Measurements from ENCODE around the gene TMEM187. TPM values are rescaled to one million over a fixed set of nuclear protein-coding genes. Genes with fewer than 3 reads are reported as not detected.

Gene TMEM187
- total RNA-seq, 1 donor from 2014 or later, result 2.4 TPM

DNA sequence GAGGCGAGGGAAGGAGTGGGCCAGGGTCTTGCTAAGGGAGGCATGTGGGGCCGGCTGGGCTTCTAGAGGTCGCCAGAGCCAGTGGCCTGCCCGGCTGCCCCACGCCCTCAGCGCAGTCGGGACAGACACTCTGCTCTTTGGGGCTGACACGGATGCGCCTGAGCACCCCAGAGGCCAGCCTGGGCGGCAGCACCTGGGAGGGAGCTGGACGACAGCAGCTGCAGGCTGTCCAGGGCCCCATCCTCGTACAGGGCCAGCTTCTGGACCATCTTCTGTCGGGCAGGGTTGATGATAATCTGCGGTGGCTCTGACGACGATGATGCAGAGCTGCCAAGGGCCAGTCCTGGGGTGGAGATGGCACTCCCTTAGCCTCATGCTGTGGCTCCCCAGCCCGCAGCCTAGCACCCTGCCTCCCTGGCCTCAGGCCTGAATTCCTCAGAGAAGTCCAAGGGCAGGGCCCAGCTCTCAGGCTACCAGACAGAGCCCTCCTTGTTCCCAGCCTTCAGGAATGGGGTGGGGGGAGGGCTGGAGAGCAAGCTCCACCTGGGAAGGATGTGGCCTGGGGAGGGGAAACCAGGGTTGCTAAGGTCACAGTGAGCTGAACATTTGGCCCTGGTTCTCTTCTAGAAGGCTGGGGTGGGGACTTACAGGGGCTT, 39.9 kb downstream of the TMEM187 start:
- DNase-seq (ENCODE audit: low spot score), result no peak

GRCh38 chrX:154013001-154013421, 40.5 kb downstream of the TMEM187 start:
- DNase-seq (ENCODE audit: low spot score), result no peak
- Histone ChIP-seq H3K4me2 (no peak overlapping the region), H3F3A (ENCODE audit: low read depth) (no peaks in the 10 kb centered on the region), H3K27ac (no peak overlapping the region), H3K79me2 (ENCODE audit: low read depth) (no peaks in the 10 kb centered on the region), H3K9ac (no peak overlapping the region), H2AFZ (replicated peaks) (no peak overlapping the region), H4K20me1 (ENCODE audit: low read depth) (no peaks in the 10 kb centered on the region), H3K9me3 (ENCODE audit: low read depth) (no peaks in the 10 kb centered on the region), H3K4me3 (no peak overlapping the region), H3K4me1 (no peaks in the 10 kb centered on the region), H3K36me3 (no peaks in the 10 kb centered on the region), H3K27me3 (no peaks in the 10 kb centered on the region)
- Mint-ChIP-seq H3K27ac (no peak overlapping the region), H3K27me3 (ENCODE audit: insufficient read depth, low read depth) (peaks cover 2% of the 10 kb centered on the region), H3K4me1 (peaks cover 4% of the 10 kb centered on the region), H3K36me3 (no peaks in the 10 kb centered on the region), H3K9me3 (peaks cover 12% of the 10 kb centered on the region), H3K4me3 (no peak overlapping the region)
- no peak for TF ChIP-seq CTCF (IDR thresholded peaks at IDR 0.05)
- TF ChIP-seq EZH2phosphoT487 (IDR thresholded peaks at IDR 0.05), result no peak
- no peak for TF ChIP-seq EZH2 (IDR thresholded peaks at IDR 0.05)

More for the DNA sequence above, 39.9 kb downstream of the TMEM187 start:
- peaks cover 4% of the 10 kb centered on the region for H3K4me1 Mint-ChIP-seq
- no peaks in the 10 kb centered on the region for H4K20me1 ChIP-seq (ENCODE audit: low read depth)
- H3K27ac ChIP-seq, result no peak overlapping the region
- H3F3A ChIP-seq (ENCODE audit: low read depth), result no peaks in the 10 kb centered on the region
- no peaks in the 10 kb centered on the region for H3K36me3 Mint-ChIP-seq
- H3K4me3 Mint-ChIP-seq, result no peak overlapping the region
- TF ChIP-seq EZH2 (IDR thresholded peaks at IDR 0.05) (no peak), EZH2phosphoT487 (IDR thresholded peaks at IDR 0.05) (no peak), CTCF (IDR thresholded peaks at IDR 0.05) (no peak)
- H3K79me2 ChIP-seq (ENCODE audit: low read depth), result no peaks in the 10 kb centered on the region
- H3K9me3 Mint-ChIP-seq, result peaks cover 16% of the 10 kb centered on the region
- no peak overlapping the region for H3K9ac ChIP-seq
- no peaks in the 10 kb centered on the region for H3K9me3 ChIP-seq (ENCODE audit: low read depth)
- H3K36me3 ChIP-seq, result no peaks in the 10 kb centered on the region
- H3K4me2 ChIP-seq, result no peak overlapping the region
- H2AFZ ChIP-seq (replicated peaks), result no peak overlapping the region
- no peak overlapping the region for H3K27ac Mint-ChIP-seq
- peaks cover 2% of the 10 kb centered on the region for H3K27me3 Mint-ChIP-seq (ENCODE audit: insufficient read depth, low read depth)
- H3K27me3 ChIP-seq, result no peaks in the 10 kb centered on the region
- H3K4me3 ChIP-seq, result no peak overlapping the region
- no peaks in the 10 kb centered on the region for H3K4me1 ChIP-seq

DNA sequence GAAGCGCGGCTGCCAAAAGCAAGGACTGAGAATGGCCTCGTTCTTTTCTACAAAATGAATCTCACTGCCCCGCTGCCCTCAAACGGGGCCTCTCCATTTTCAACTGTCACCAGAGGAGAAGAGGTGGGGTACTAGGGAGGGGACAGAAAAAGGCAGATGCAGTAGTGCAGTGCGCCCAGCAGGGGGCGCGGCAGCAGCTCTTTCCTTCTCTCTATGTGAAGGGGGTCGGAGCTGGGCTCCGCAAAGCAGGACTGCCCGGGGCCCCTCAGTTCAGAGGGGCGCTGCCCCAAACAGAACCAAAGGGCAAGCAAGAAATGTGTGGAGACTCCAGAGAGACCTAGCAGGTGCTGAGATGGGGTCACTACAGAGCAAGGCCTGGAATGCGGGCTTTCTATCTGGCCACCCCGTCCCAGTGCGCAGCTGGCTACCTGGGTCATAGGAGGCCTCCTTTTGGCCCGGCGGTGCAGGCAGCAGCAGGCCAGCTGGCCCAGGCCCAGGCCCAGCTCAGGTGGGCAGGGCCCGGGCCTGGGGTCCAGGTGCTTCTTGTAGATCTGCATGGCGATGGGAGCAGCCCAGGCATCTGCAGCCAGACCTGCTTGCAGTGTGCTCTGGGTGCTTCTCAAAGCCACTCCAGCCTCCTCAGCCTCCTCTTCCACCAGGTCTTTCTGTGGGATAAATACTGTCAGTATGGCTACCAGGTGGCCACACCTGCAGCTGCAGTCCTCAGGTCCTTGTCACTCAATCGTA, 41.2 kb downstream of the TMEM187 start:
- H3K79me2 ChIP-seq (ENCODE audit: low read depth), result no peaks in the 10 kb centered on the region
- no peak overlapping the region for H3K4me2 ChIP-seq
- H3K36me3 ChIP-seq, result no peaks in the 10 kb centered on the region
- H3K4me1 Mint-ChIP-seq, result peaks cover 5% of the 10 kb centered on the region
- H3K27me3 Mint-ChIP-seq (ENCODE audit: insufficient read depth, low read depth), result no peaks in the 10 kb centered on the region
- H3K27me3 ChIP-seq, result no peaks in the 10 kb centered on the region
- TF ChIP-seq EZH2 (IDR thresholded peaks at IDR 0.05) (no peak), CTCF (IDR thresholded peaks at IDR 0.05) (peak; percentile 76)
- H3K27ac ChIP-seq, result no peak overlapping the region
- peaks cover under 1% of the 10 kb centered on the region for H3K36me3 Mint-ChIP-seq
- no peak overlapping the region for H3K4me3 ChIP-seq
- no peaks in the 10 kb centered on the region for H4K20me1 ChIP-seq (ENCODE audit: low read depth)
- no peak overlapping the region for H3K4me3 Mint-ChIP-seq
- peaks cover 13% of the 10 kb centered on the region for H3K9me3 Mint-ChIP-seq
- no peak overlapping the region for H3K9ac ChIP-seq
- no peaks in the 10 kb centered on the region for H3K4me1 ChIP-seq
- H3K27ac Mint-ChIP-seq, result no peak overlapping the region
- DNase-seq (ENCODE audit: low spot score), result peak; percentile 59
- H3K9me3 ChIP-seq (ENCODE audit: low read depth), result no peaks in the 10 kb centered on the region
- no peak overlapping the region for H2AFZ ChIP-seq (replicated peaks)
- no peaks in the 10 kb centered on the region for H3F3A ChIP-seq (ENCODE audit: low read depth)

Data from neural progenitor cell (in vitro differentiated cells).